OCI-LY3 (cell line): ENCODE results near the gene TAF4.

Experiments used
- H2AFZ ChIP-seq: fragments of 200-600, 300-600 bp; shearing (Covaris generic); 2 replicates; pipeline ENCODE4 v1.6.0; 2014; ENCODE audit warnings: antibody characterized with exemption, low read depth, low read length
- H3K27ac ChIP-seq: fragments of 200-600, 300-600 bp; sonication (generic); 2 replicates; pipeline ENCODE4 v1.5.1; 2014; ENCODE audit warnings: mild to moderate bottlenecking, low read length, moderate library complexity, mixed read lengths
- H3K27me3 ChIP-seq: fragments of 200-600, 300-600 bp; sonication (generic); 2 replicates; pipeline ENCODE4 v1.6.1; 2014; ENCODE audit warnings: low read depth, low read length, mixed read lengths
- H3K36me3 ChIP-seq: fragments of 200-600, 300-600 bp; sonication (generic); replicated peaks from 2 replicates; pipeline ENCODE3; 2014; ENCODE audit warnings: low read depth, low read length, mixed read lengths
- H3K4me1 ChIP-seq: fragments of 300-600, 200-600 bp; sonication (generic); 2 replicates; pipeline ENCODE4 v1.6.1; 2014; ENCODE audit warnings: low read length, mixed read lengths
- H3K4me2 ChIP-seq: fragments of 200-600, 300-600 bp; sonication (generic); 2 replicates; pipeline ENCODE4 v1.6.1; 2014; ENCODE audit warnings: low read length, mixed read lengths
- H3K4me3 ChIP-seq: fragments of 300-600, 200-600 bp; sonication (generic); 2 replicates; pipeline ENCODE4 v1.5.1; 2014; ENCODE audit warnings: antibody characterized with exemption, mild to moderate bottlenecking, low read length, moderate library complexity
- H3K79me2 ChIP-seq: fragments of 300-600, 200-600 bp; shearing (Covaris generic); 2 replicates; pipeline ENCODE4 v1.6.1; 2014; ENCODE audit warnings: mild to moderate bottlenecking, low read length, mixed read lengths
- H3K9ac ChIP-seq: fragments of 300-600, 200-600 bp; shearing (Covaris generic); 2 replicates; pipeline ENCODE4 v1.6.0; 2014; ENCODE audit warnings: mild to moderate bottlenecking, low read length, moderate library complexity
- H3K9me3 ChIP-seq: fragments of 200-600, 300-600 bp; shearing (Covaris generic); 2 replicates; pipeline ENCODE4 v1.6.1; 2014; ENCODE audit warnings: low read length, mixed read lengths; ENCODE audit not compliant: insufficient read depth
- H4K20me1 ChIP-seq: fragments of 200-600, 300-600 bp; sonication (generic); 2 replicates; pipeline ENCODE4 v1.6.1; 2016; ENCODE audit warnings: low read length, mixed read lengths; ENCODE audit not compliant: insufficient read depth
- CTCF ChIP-seq: fragments of 200-600, 300-600 bp; sonication (generic); IDR thresholded peaks from 2 replicates; pipeline ENCODE4 v1.5.1; 2014; ENCODE audit warnings: antibody characterized with exemption, low read length, low read depth
- EZH2phosphoT487 ChIP-seq: fragments of 200-600 bp; shearing (Covaris generic); IDR thresholded peaks from 2 replicates; pipeline ENCODE4 v1.6.1; 2018; ENCODE audit warnings: antibody characterized with exemption, mixed run types, low read depth

The TAF4 gene

GRCh38 chr20:61929561-61929960 is 136.1 kb downstream of the TAF4 start:
- Histone ChIP-seq H3K9ac (no peak overlapping the region), H3K27ac (no peak overlapping the region), H3K4me1 (no peaks in the 10 kb centered on the region), H3K4me3 (no peak overlapping the region), H3K27me3 (no peaks in the 10 kb centered on the region), H3K36me3 (no peaks in the 10 kb centered on the region), H3K79me2 (no peaks in the 10 kb centered on the region), H4K20me1 (no peaks in the 10 kb centered on the region), H3K9me3 (no peaks in the 10 kb centered on the region), H3K4me2 (no peak overlapping the region), H2AFZ (no peak overlapping the region)
- no peak for TF ChIP-seq CTCF
- TF ChIP-seq EZH2phosphoT487: no peak

- no peak overlapping the region for H3K9ac ChIP-seq
Measured at GRCh38 chr20:61927826-61928541, 137.7 kb downstream of the TAF4 start.

GRCh38 chr20:61927193-61927825 is 138.4 kb downstream of the TAF4 start:
- H2AFZ ChIP-seq: no peak overlapping the region
- H3K4me2 ChIP-seq: no peak overlapping the region
- no peak overlapping the region for H3K9ac ChIP-seq
- no peak overlapping the region for H3K27ac ChIP-seq
- no peaks in the 10 kb centered on the region for H4K20me1 ChIP-seq
- H3K36me3 ChIP-seq: no peaks in the 10 kb centered on the region
- no peaks in the 10 kb centered on the region for H3K79me2 ChIP-seq
- H3K27me3 ChIP-seq: no peaks in the 10 kb centered on the region
- no peak for TF ChIP-seq CTCF
- TF ChIP-seq EZH2phosphoT487: no peak
- H3K9me3 ChIP-seq: no peaks in the 10 kb centered on the region
- no peak overlapping the region for H3K4me3 ChIP-seq
- H3K4me1 ChIP-seq: no peaks in the 10 kb centered on the region

More at GRCh38 chr20:61927826-61928541, 137.7 kb downstream of the TAF4 start:
- H3K4me1 ChIP-seq: no peaks in the 10 kb centered on the region
- no peak overlapping the region for H2AFZ ChIP-seq
- H3K4me2 ChIP-seq: no peak overlapping the region
- H3K27ac ChIP-seq: no peak overlapping the region
- no peak for TF ChIP-seq EZH2phosphoT487
- TF ChIP-seq CTCF: no peak
- no peaks in the 10 kb centered on the region for H3K9me3 ChIP-seq
- no peaks in the 10 kb centered on the region for H4K20me1 ChIP-seq
- H3K27me3 ChIP-seq: no peaks in the 10 kb centered on the region
- H3K4me3 ChIP-seq: no peak overlapping the region
- no peaks in the 10 kb centered on the region for H3K79me2 ChIP-seq
- no peaks in the 10 kb centered on the region for H3K36me3 ChIP-seq

GRCh38 chr20:61926796-61927192 is 138.9 kb downstream of the TAF4 start:
- Histone ChIP-seq H3K4me2 (no peak overlapping the region), H3K9me3 (no peaks in the 10 kb centered on the region), H2AFZ (no peak overlapping the region), H3K4me3 (no peak overlapping the region), H3K9ac (no peak overlapping the region), H3K4me1 (no peaks in the 10 kb centered on the region), H3K79me2 (no peaks in the 10 kb centered on the region), H3K27me3 (no peaks in the 10 kb centered on the region), H3K27ac (no peak overlapping the region), H3K36me3 (no peaks in the 10 kb centered on the region), H4K20me1 (no peaks in the 10 kb centered on the region)
- TF ChIP-seq CTCF: no peak
- no peak for TF ChIP-seq EZH2phosphoT487
